DOHH2 (cell line): ENCODE measurements around the gene CTNNBL1.

ENCODE experiments used
- H3F3A ChIP-seq: fragments of 200-600 bp; sonication (generic), shearing (Covaris generic); 2 replicates; pipeline ENCODE4 v1.6.0; 2016; ENCODE audit warnings: antibody characterized with exemption, mild to moderate bottlenecking; ENCODE audit not compliant: control insufficient read depth, insufficient read depth
- H3K27ac ChIP-seq: fragments of 200-600 bp; sonication (generic); 2 replicates; pipeline ENCODE4 v1.5.1; 2014; ENCODE audit warnings: low read depth, mild to moderate bottlenecking, low read length, moderate library complexity
- H3K27me3 ChIP-seq: fragments of 200-600 bp; sonication (generic); 2 replicates; pipeline ENCODE4 v1.6.1; 2014; ENCODE audit warnings: mild to moderate bottlenecking, low read length, mixed read lengths; ENCODE audit not compliant: control insufficient read depth
- H3K36me3 ChIP-seq: fragments of 200-600 bp; sonication (generic); 2 replicates; pipeline ENCODE4 v1.6.1; 2014; ENCODE audit warnings: mild to moderate bottlenecking, low read length, moderate library complexity, mixed read lengths; ENCODE audit not compliant: control insufficient read depth
- H3K4me1 ChIP-seq: fragments of 200-600 bp; sonication (generic); 2 replicates; pipeline ENCODE4 v1.6.1; 2014; ENCODE audit warnings: mild to moderate bottlenecking, low read length, mixed read lengths; ENCODE audit not compliant: control insufficient read depth
- H3K4me2 ChIP-seq: fragments of 200-600 bp; sonication (generic); 2 replicates; pipeline ENCODE4 v1.6.0; 2014; ENCODE audit warnings: mild to moderate bottlenecking, low read length, moderate library complexity
- H3K4me3 ChIP-seq: fragments of 200-600 bp; sonication (generic); 2 replicates; pipeline ENCODE4 v1.5.1; 2014; ENCODE audit warnings: mild to moderate bottlenecking, low read length, mixed read lengths
- H3K79me2 ChIP-seq: fragments of 200-600 bp; sonication (generic); 2 replicates; pipeline ENCODE4 v1.6.1; 2014; ENCODE audit warnings: mild to moderate bottlenecking, low read length, mixed read lengths; ENCODE audit not compliant: control insufficient read depth
- H3K9me2 ChIP-seq: fragments of 200-600 bp; sonication (generic); replicated peaks from 2 replicates; pipeline ENCODE4 v1.6.1; 2014; ENCODE audit warnings: mild to moderate bottlenecking, low read length, mixed read lengths; ENCODE audit not compliant: control insufficient read depth
- H3K9me3 ChIP-seq: fragments of 200-600 bp; sonication (generic); 2 replicates; pipeline ENCODE4 v1.6.1; 2014; ENCODE audit warnings: antibody characterized with exemption, low read length, mixed read lengths; ENCODE audit not compliant: control insufficient read depth, insufficient read depth
- H4K20me1 ChIP-seq: fragments of 200-600 bp; sonication (generic); 2 replicates; pipeline ENCODE4 v1.6.0; 2014; ENCODE audit warnings: low read depth, mild to moderate bottlenecking, antibody characterized with exemption, low read length, moderate library complexity; ENCODE audit not compliant: control insufficient read depth, insufficient read depth
- CTCF ChIP-seq: fragments of 200-600 bp; sonication (generic); IDR thresholded peaks from one replicate; pipeline ENCODE4 v1.5.1; 2014; ENCODE audit warnings: antibody characterized with exemption, mild to moderate bottlenecking, low read depth, low read length; ENCODE audit not compliant: poor library complexity, severe bottlenecking
- EZH2phosphoT487 ChIP-seq: fragments of 200-600 bp; sonication (generic); IDR thresholded peaks from 2 replicates; pipeline ENCODE4 v1.6.1; 2017; ENCODE audit warnings: borderline replicate concordance, mild to moderate bottlenecking, antibody characterized with exemption, low read length, moderate library complexity, mixed read lengths

Gene CTNNBL1

DNA sequence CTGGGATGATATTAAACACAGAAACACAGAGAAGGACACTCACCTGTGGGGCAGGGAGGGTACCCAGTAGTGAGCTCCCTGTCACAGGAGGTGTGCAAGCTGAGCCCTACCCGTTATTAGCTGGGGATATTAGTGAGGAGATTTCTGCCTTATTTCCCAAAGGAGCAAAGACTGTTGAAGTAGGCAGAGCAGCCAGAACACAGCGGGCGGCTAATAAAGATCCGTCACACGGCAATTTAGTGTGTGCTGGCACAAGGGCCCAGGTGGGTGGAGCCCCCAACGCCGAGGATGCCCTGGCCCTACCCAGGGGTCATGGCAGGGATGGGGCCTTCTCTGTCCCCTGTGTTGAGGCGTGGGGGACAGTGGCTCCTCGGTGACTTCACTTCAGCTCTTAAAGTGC lies 217.4 kb downstream of the CTNNBL1 start:
- Histone ChIP-seq H3K9me3 (no peaks in the 10 kb centered on the region), H3K27me3 (peaks cover 30% of the 10 kb centered on the region), H3K9me2 (no peaks in the 10 kb centered on the region), H3K4me1 (peaks cover 8% of the 10 kb centered on the region), H4K20me1 (no peaks in the 10 kb centered on the region), H3K27ac (no peak overlapping the region), H3K4me2 (no peak overlapping the region), H3K4me3 (no peak overlapping the region), H3F3A (no peaks in the 10 kb centered on the region), H3K36me3 (no peaks in the 10 kb centered on the region), H3K79me2 (no peaks in the 10 kb centered on the region)
- no peak for TF ChIP-seq EZH2phosphoT487
- no peak for TF ChIP-seq CTCF

DNA sequence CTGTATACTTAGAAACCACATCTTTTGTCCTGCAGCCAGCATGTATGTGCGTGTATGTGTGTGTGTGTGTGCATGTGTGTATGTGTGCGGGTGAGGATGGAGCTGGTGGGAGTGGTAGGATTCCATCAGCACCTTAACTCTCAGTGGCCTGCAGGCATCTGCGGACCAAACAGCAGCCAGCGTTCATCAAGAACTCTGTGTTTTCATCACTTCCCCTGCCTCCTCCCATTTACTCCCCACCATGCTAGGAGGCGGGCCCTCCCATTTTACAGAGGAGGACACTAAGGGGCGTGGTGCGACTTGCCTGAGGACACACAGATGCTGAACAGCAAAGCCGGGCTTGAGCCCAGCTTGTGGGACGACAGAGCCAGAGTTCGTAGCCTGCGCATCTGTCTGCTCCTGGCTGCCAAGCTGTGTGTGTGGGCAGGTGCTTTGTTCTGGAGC lies 218.0 kb downstream of the CTNNBL1 start:
- Histone ChIP-seq H3K4me3 (no peak overlapping the region), H3K9me3 (no peaks in the 10 kb centered on the region), H3K27me3 (peaks cover 26% of the 10 kb centered on the region), H4K20me1 (no peaks in the 10 kb centered on the region), H3K79me2 (no peaks in the 10 kb centered on the region), H3K36me3 (no peaks in the 10 kb centered on the region), H3F3A (no peaks in the 10 kb centered on the region), H3K27ac (no peak overlapping the region), H3K9me2 (no peaks in the 10 kb centered on the region), H3K4me1 (peaks cover 8% of the 10 kb centered on the region), H3K4me2 (no peak overlapping the region)
- TF ChIP-seq EZH2phosphoT487 (no peak), CTCF (no peak)

GRCh38 chr20:37912874-37913273 lies 219.0 kb downstream of the CTNNBL1 start:
- H3K4me2 ChIP-seq, result no peak overlapping the region
- no peaks in the 10 kb centered on the region for H4K20me1 ChIP-seq
- H3K36me3 ChIP-seq, result no peaks in the 10 kb centered on the region
- H3K9me3 ChIP-seq, result no peaks in the 10 kb centered on the region
- H3K9me2 ChIP-seq, result no peaks in the 10 kb centered on the region
- no peak overlapping the region for H3K27ac ChIP-seq
- peaks cover 26% of the 10 kb centered on the region for H3K27me3 ChIP-seq
- no peaks in the 10 kb centered on the region for H3K79me2 ChIP-seq
- H3K4me3 ChIP-seq, result no peak overlapping the region
- no peak for TF ChIP-seq CTCF
- no peak for TF ChIP-seq EZH2phosphoT487
- H3F3A ChIP-seq, result no peaks in the 10 kb centered on the region
- peaks cover 8% of the 10 kb centered on the region for H3K4me1 ChIP-seq
